Panc1 (cell line): ENCODE data around the gene GSX2. TPM values are rescaled to one million over a fixed set of nuclear protein-coding genes. Genes with fewer than 3 reads are reported as not detected.

ENCODE experiments used
- ATAC-seq: fragments of 200-7000 bp; cut with Tn5 transposase; 2 replicates; pipeline ENCODE4 v1.9.1; 2020; ENCODE audit warnings: mild to moderate bottlenecking, moderate library complexity
- BruUV-seq: library from RNA; stranded (reverse); fragments of 400-500 nt; replicated peaks from 2 replicates; lab custom pipeline; 2021; lab: Mats Ljungman, UMichigan
- CTCF ChIA-PET: fragments of 300-600 bp; sonication (Branson Sonifier 250); formaldehyde crosslinking; loops from one replicate; lab custom pipeline; 2022; ENCODE audit warnings: antibody characterized with exemption; lab: Charles Lee
- POLR2A ChIA-PET: fragments of 300-600 bp; sonication (Branson Sonifier 250); formaldehyde crosslinking; loops from one replicate; lab custom pipeline; 2022; ENCODE audit warnings: antibody characterized with exemption; lab: Charles Lee
- DNase-seq: peaks from one replicate; pipeline ENCODE4 v3.0.0-alpha.2; 2010; ENCODE audit warnings: low read depth, low spot score
- H3K27ac ChIP-seq: 2 replicates; pipeline ENCODE4 v1.5.1; 2011; ENCODE audit warnings: mild to moderate bottlenecking, low read length, inconsistent platforms
- H3K27me3 ChIP-seq: fragments of 200-500 bp; sonication (Bioruptor generic); 2 replicates; pipeline ENCODE4 v1.6.0; 2014; ENCODE audit warnings: low read length, inconsistent platforms; ENCODE audit not compliant: control insufficient read depth, insufficient read depth
- H3K36me3 ChIP-seq: fragments of 200-500 bp; sonication (Bioruptor generic); 2 replicates; pipeline ENCODE4 v1.5.1; 2014; ENCODE audit warnings: inconsistent platforms, mild to moderate bottlenecking, low read length, moderate library complexity; ENCODE audit not compliant: control insufficient read depth, insufficient read depth
- H3K4me1 ChIP-seq: 2 replicates; pipeline ENCODE4 v1.5.1; 2011; ENCODE audit warnings: inconsistent platforms, mild to moderate bottlenecking, low read length, moderate library complexity; ENCODE audit not compliant: control insufficient read depth, insufficient read depth
- H3K4me3 ChIP-seq, 2 experiments: 2 replicates each; pipeline ENCODE4 v1.5.1; 2011 to 2012; ENCODE audit warnings: low read depth in 2 of 2, low read length in 2 of 2, mild to moderate bottlenecking in 2 of 2, inconsistent platforms in 1 of 2, moderate library complexity in 1 of 2
- H3K9me3 ChIP-seq: fragments of 200-500 bp; sonication (Bioruptor generic); 2 replicates; pipeline ENCODE4 v1.5.1; 2014; ENCODE audit warnings: low read depth, mild to moderate bottlenecking, inconsistent platforms, low read length, moderate library complexity; ENCODE audit not compliant: control insufficient read depth, insufficient read depth
- POLR2AphosphoS5 ChIP-seq: IDR thresholded peaks from 2 replicates; pipeline ENCODE4 v1.6.1; 2012; ENCODE audit warnings: mild to moderate bottlenecking, low read depth, low read length, moderate library complexity
- SIN3A ChIP-seq: IDR thresholded peaks from 2 replicates; pipeline ENCODE4 v1.6.1; 2012; ENCODE audit warnings: low read depth, mild to moderate bottlenecking, low read length, moderate library complexity, borderline replicate concordance; ENCODE audit not compliant: insufficient read depth
- TCF7L2 ChIP-seq: IDR thresholded peaks from 2 replicates; pipeline ENCODE4 v1.6.1; 2011; ENCODE audit warnings: mild to moderate bottlenecking, low read depth, low read length, inconsistent platforms
- in situ Hi-C: cut with HindIII; loops from 2 replicates; pipeline ENCODE4 v1.10.0; 2016; ENCODE audit warnings: low sequenced_read_pairs, low pct_unique_long_range_greater_than_20kb
- intact Hi-C: fragments of 100-400 bp; cut with micrococcal nuclease; formaldehyde crosslinking; loops from one replicate; pipeline ENCODE4 v1.10.0; 2022; ENCODE audit not compliant: unreplicated experiment
- total RNA-seq: library from RNA; stranded (reverse); gene quantifications from one replicate; pipeline ENCODE4 v1.2.1, GENCODE V29; 2021; ENCODE audit not compliant: unreplicated experiment
- TF ChIP-seq, protein P1 (sequence below): fragments of 450-650 bp; IDR thresholded peaks from 2 replicates; pipeline ENCODE4 v1.5.1; 2017; ENCODE audit warnings: mild to moderate bottlenecking
- TF ChIP-seq, protein P2 (sequence below), 2 experiments: IDR thresholded peaks; 2 replicates each; pipeline ENCODE4 v1.6.1; 2011 to 2012; ENCODE audit warnings: low read depth in 2 of 2, control low read depth in 1 of 2, low read length in 1 of 2, mild to moderate bottlenecking in 1 of 2, moderate library complexity in 1 of 2; ENCODE audit not compliant: insufficient read depth in 1 of 2

The GSX2 gene
- total RNA-seq, 1 experiment from 2014 or later: not detected

GRCh38 chr4:54056360-54056759, 43.6 kb upstream of the GSX2 start:
- no peak for ATAC-seq
- no peaks in the 10 kb centered on the region; the same call in 1 of the 2 replicates for H3K36me3 ChIP-seq
- DNase-seq: no peak
- no TSS peak for BruUV-seq
- H3K4me3 ChIP-seq: no peak overlapping the region
- CTCF ChIA-PET: no interaction called here
- no peak overlapping the region for H3K27ac ChIP-seq
- intact Hi-C loops (no loop called here), in situ Hi-C loops (no loop called here)
- H3K27me3 ChIP-seq: no peaks in the 10 kb centered on the region
- TF ChIP-seq, protein P1, sequence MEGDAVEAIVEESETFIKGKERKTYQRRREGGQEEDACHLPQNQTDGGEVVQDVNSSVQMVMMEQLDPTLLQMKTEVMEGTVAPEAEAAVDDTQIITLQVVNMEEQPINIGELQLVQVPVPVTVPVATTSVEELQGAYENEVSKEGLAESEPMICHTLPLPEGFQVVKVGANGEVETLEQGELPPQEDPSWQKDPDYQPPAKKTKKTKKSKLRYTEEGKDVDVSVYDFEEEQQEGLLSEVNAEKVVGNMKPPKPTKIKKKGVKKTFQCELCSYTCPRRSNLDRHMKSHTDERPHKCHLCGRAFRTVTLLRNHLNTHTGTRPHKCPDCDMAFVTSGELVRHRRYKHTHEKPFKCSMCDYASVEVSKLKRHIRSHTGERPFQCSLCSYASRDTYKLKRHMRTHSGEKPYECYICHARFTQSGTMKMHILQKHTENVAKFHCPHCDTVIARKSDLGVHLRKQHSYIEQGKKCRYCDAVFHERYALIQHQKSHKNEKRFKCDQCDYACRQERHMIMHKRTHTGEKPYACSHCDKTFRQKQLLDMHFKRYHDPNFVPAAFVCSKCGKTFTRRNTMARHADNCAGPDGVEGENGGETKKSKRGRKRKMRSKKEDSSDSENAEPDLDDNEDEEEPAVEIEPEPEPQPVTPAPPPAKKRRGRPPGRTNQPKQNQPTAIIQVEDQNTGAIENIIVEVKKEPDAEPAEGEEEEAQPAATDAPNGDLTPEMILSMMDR: no peak
- no peak for TF ChIP-seq TCF7L2
- TF ChIP-seq POLR2AphosphoS5: no peak
- no peak for TF ChIP-seq SIN3A
- TF ChIP-seq, protein P2, sequence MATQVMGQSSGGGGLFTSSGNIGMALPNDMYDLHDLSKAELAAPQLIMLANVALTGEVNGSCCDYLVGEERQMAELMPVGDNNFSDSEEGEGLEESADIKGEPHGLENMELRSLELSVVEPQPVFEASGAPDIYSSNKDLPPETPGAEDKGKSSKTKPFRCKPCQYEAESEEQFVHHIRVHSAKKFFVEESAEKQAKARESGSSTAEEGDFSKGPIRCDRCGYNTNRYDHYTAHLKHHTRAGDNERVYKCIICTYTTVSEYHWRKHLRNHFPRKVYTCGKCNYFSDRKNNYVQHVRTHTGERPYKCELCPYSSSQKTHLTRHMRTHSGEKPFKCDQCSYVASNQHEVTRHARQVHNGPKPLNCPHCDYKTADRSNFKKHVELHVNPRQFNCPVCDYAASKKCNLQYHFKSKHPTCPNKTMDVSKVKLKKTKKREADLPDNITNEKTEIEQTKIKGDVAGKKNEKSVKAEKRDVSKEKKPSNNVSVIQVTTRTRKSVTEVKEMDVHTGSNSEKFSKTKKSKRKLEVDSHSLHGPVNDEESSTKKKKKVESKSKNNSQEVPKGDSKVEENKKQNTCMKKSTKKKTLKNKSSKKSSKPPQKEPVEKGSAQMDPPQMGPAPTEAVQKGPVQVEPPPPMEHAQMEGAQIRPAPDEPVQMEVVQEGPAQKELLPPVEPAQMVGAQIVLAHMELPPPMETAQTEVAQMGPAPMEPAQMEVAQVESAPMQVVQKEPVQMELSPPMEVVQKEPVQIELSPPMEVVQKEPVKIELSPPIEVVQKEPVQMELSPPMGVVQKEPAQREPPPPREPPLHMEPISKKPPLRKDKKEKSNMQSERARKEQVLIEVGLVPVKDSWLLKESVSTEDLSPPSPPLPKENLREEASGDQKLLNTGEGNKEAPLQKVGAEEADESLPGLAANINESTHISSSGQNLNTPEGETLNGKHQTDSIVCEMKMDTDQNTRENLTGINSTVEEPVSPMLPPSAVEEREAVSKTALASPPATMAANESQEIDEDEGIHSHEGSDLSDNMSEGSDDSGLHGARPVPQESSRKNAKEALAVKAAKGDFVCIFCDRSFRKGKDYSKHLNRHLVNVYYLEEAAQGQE (IDR thresholded peaks at IDR 0.05; ENCODE audit: insufficient read depth in 1 of 2, low read depth in 2 of 2, low read length in 1 of 2): no peak
- POLR2A ChIA-PET: interaction anchor here (0.6 kb wide), 1 partner anchor 96 kb away, joined by 7 read pairs; no protein-coding TSS in a partner anchor
- H3K9me3 ChIP-seq: no peaks in the 10 kb centered on the region
- no peaks in the 10 kb centered on the region; the same call in 1 of the 2 replicates for H3K4me1 ChIP-seq

- DNase-seq (no peak), ATAC-seq (no peak)
- H3K4me3 ChIP-seq: no peak overlapping the region
- H3K27ac ChIP-seq: no peak overlapping the region
- intact Hi-C loops: no loop called here
- no TSS peak for BruUV-seq
- H3K27me3 ChIP-seq: no peaks in the 10 kb centered on the region
- H3K9me3 ChIP-seq: no peaks in the 10 kb centered on the region
- TF ChIP-seq, protein P1: no peak
- TF ChIP-seq POLR2AphosphoS5: no peak
- TF ChIP-seq, protein P2 (IDR thresholded peaks at IDR 0.05; ENCODE audit: insufficient read depth in 1 of 2, low read depth in 2 of 2, low read length in 1 of 2): no peak
- no peak for TF ChIP-seq TCF7L2
- TF ChIP-seq SIN3A: no peak
- peaks cover 6% of the 10 kb centered on the region for H3K4me1 ChIP-seq
- ChIA-PET CTCF (interaction anchor here (0.7 kb wide), 1 partner anchor 107 kb away, joined by 3 read pairs; no protein-coding TSS in a partner anchor), POLR2A (interaction anchor here (0.6 to 0.7 kb wide), 2 partner anchors 10 to 43 kb away, joined by 3 to 5 read pairs; no protein-coding TSS in a partner anchor)
- H3K36me3 ChIP-seq: no peaks in the 10 kb centered on the region; the same call in 1 of the 2 replicates
- in situ Hi-C loops: no loop called here
These were observed 41.8 kb upstream of the GSX2 start for GRCh38 chr4:54058171-54058570.
